Calu3 (cell line): ENCODE measurements around the gene PYCR2. TPM values are rescaled to one million over a fixed set of nuclear protein-coding genes. Genes with fewer than 3 reads are reported as not detected.
A peak's percentile ranks its signal among the peaks of the same experiment; 100 is the strongest.

Experiments used
- BruUV-seq: library from RNA; stranded (reverse); fragments of 400-500 nt; replicated peaks from 2 replicates; lab custom pipeline; 2021; lab: Mats Ljungman, UMichigan
- CTCF ChIA-PET: fragments of 300-600 bp; sonication (Branson Sonifier 250); formaldehyde crosslinking; loops from one replicate; lab custom pipeline; 2022; ENCODE audit warnings: antibody characterized with exemption; lab: Charles Lee
- DNase-seq: peaks from one replicate; pipeline ENCODE4 v3.0.0; 2022
- H3K27ac Mint-ChIP-seq: one replicate; pipeline ENCODE4 v1.8.0; 2022; ENCODE audit warnings: mixed read lengths; ENCODE audit not compliant: unreplicated experiment
- H3K27me3 Mint-ChIP-seq: one replicate; pipeline ENCODE4 v1.8.0; 2022; ENCODE audit warnings: mixed read lengths; ENCODE audit not compliant: unreplicated experiment
- H3K36me3 Mint-ChIP-seq: one replicate; pipeline ENCODE4 v1.8.0; 2022; ENCODE audit warnings: mild to moderate bottlenecking, moderate library complexity, mixed read lengths; ENCODE audit not compliant: insufficient read depth, unreplicated experiment
- H3K4me1 Mint-ChIP-seq: one replicate; pipeline ENCODE4 v1.8.0; 2022; ENCODE audit warnings: mild to moderate bottlenecking, low read depth, mixed read lengths; ENCODE audit not compliant: unreplicated experiment
- H3K4me3 Mint-ChIP-seq: one replicate; pipeline ENCODE4 v1.8.0; 2022; ENCODE audit warnings: mild to moderate bottlenecking, low read depth, moderate library complexity, mixed read lengths; ENCODE audit not compliant: unreplicated experiment
- H3K9me3 Mint-ChIP-seq: one replicate; pipeline ENCODE4 v1.8.0; 2022; ENCODE audit warnings: low read depth, mixed read lengths; ENCODE audit not compliant: unreplicated experiment
- CTCF ChIP-seq: fragments of 200-600 bp; IDR thresholded peaks from one replicate; pipeline ENCODE4 v1.8.0; 2022; ENCODE audit warnings: antibody characterized with exemption; ENCODE audit not compliant: unreplicated experiment
- intact Hi-C: fragments of 100-400 bp; cut with micrococcal nuclease; formaldehyde crosslinking; loops from one replicate; pipeline ENCODE4 v1.10.0; 2022; ENCODE audit not compliant: unreplicated experiment
- total RNA-seq: library from RNA; stranded (reverse); gene quantifications from 2 replicates; pipeline ENCODE4 v1.2.3, GENCODE V29; 2022

The PYCR2 gene
- total RNA-seq, 1 experiment from 2014 or later = 91.9 TPM

DNA sequence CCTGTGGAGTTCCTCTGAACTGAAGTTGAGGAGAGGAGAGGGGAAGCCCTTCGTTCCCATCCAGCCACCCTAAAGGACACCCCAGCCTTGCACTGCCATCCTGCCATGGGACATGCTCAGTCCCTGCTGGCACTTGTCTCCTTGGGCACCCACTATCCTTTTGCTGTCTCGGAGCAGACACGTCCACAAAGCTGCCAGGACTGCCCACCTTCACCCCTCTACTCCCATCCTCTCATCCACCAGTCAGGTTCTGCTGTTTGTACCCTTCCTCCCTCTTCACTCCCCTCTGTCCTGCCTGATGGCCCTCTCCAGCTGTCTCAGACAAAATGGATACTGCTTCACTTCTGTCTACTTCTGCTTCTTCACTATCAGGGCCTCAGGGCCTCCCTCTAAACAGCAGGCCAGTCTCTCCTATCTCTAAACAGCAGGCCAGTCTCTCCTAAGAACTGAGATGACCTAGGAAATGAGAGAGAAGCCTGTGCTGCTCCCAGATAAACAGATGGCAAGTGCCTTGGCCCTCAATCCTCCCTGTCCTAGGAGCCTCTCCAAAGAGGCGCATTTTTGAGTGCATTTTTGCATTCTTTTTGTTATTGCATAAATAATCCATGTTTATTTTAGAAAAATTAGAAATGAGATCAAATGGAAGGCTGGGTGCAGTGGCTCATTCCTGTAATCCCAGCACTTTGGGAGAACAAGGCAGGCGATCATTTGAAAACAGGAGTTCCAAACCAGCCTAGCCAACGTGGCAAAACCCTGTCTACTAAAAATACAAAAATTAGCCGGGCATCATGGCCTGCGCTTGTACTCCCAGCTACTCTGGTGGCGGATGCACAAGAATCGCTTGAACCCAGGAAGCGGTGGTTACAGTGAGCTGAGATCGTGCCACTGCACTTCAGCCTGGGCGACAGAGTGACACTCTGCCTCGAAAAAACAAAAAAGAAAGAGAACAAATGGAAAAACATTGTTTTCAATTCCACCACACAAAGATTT, 4.4 kb upstream of the PYCR2 start:
- peaks cover 15% of the 10 kb centered on the region for H3K36me3 Mint-ChIP-seq
- CTCF ChIA-PET = no interaction called here
- intact Hi-C loops = no loop called here
- no peak overlapping the region for H3K27ac Mint-ChIP-seq
- no peak overlapping the region for H3K4me3 Mint-ChIP-seq
- TF ChIP-seq CTCF = no peak
- no peaks in the 10 kb centered on the region for H3K4me1 Mint-ChIP-seq
- no peaks in the 10 kb centered on the region for H3K27me3 Mint-ChIP-seq
- DNase-seq = no peak
- BruUV-seq = no TSS peak
- no peaks in the 10 kb centered on the region for H3K9me3 Mint-ChIP-seq

DNA sequence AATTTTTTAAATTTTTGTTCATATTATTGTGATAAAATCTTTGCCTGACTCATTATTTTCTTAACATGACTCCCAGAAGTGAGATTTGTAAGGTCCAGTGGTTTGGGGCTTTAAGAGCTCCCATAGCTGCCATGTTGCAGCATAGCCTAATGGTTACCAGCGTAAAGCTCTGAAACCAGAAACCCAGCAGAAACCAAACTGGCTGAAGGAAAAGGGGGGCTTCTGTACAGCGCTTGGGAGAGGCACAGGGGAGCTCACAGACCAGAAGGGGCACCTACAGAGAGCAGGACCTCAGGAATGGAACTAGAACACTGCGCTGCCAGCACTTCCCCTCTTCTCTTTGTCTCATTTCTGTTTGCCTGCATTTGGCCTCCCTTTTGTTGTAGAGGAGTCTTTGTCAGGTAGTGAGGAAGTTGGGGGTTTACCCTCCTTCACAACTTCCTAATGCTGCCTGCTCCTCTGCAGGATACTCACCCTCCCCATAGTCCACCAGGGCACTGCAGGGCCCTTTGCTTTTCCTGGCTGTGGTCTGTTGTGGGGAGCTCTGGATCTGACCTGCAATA, 2.6 kb upstream of the PYCR2 start:
- Mint-ChIP-seq H3K27me3 (no peaks in the 10 kb centered on the region), H3K36me3 (peaks cover 28% of the 10 kb centered on the region), H3K4me3 (no peak overlapping the region), H3K4me1 (peaks cover 8% of the 10 kb centered on the region), H3K9me3 (no peaks in the 10 kb centered on the region), H3K27ac (no peak overlapping the region)
- TF ChIP-seq CTCF = no peak
- DNase-seq = no peak
- intact Hi-C loops = no loop called here
- CTCF ChIA-PET = no interaction called here
- no TSS peak for BruUV-seq

GRCh38 chr1:225923381-225923691, 714 bp downstream of the PYCR2 start:
- no peak for TF ChIP-seq CTCF
- DNase-seq = no peak
- H3K4me1 Mint-ChIP-seq = peaks cover 8% of the 10 kb centered on the region
- no peaks in the 10 kb centered on the region for H3K27me3 Mint-ChIP-seq
- H3K27ac Mint-ChIP-seq = peak overlapping the region; percentile 93
- CTCF ChIA-PET = interaction anchor here (0.6 to 1.5 kb wide), 5 partner anchors 12 to 449 kb away, joined by 3 to 7 read pairs (median 5); partner anchors contain the start of gene TMEM63A
- BruUV-seq = no TSS peak
- H3K36me3 Mint-ChIP-seq = peaks cover 57% of the 10 kb centered on the region
- H3K9me3 Mint-ChIP-seq = no peaks in the 10 kb centered on the region
- peak overlapping the region; percentile 96 for H3K4me3 Mint-ChIP-seq
- intact Hi-C loops = no loop called here

- no peak overlapping the region for H3K27ac Mint-ChIP-seq
- no peaks in the 10 kb centered on the region for H3K27me3 Mint-ChIP-seq
- peaks cover 8% of the 10 kb centered on the region for H3K4me1 Mint-ChIP-seq
- CTCF ChIA-PET = interaction anchor here (0.5 to 0.8 kb wide), 2 partner anchors 40 to 175 kb away, joined by 3 to 4 read pairs; no protein-coding TSS in a partner anchor
- no peaks in the 10 kb centered on the region for H3K9me3 Mint-ChIP-seq
- H3K36me3 Mint-ChIP-seq = peaks cover 60% of the 10 kb centered on the region
- peak overlapping the region; percentile 96 for H3K4me3 Mint-ChIP-seq
- DNase-seq = no peak
- no TSS peak for BruUV-seq
- intact Hi-C loops = no loop called here
- TF ChIP-seq CTCF = no peak
These were observed 2.0 kb downstream of the PYCR2 start for GRCh38 chr1:225921734-225922709.
